ENCODE measurements around the gene IGSF9B.

GRCh38 chr11:133898770-133899115, 58.0 kb downstream of the IGSF9B start:
- TF ChIP-seq CTCF (IDR thresholded peaks at IDR 0.05) (no peak), POLR2A (IDR thresholded peaks at IDR 0.05) (no peak)

Measured in body of pancreas (tissue), 4 donors.